ENCODE measurements around the gene TMEM50B. TPM values are rescaled to one million over a fixed set of nuclear protein-coding genes. Genes with fewer than 3 reads are reported as not detected.
"Not testable (repeated sequence)": the region's sequence is repeated elsewhere in the genome, so short reads cannot be mapped to it uniquely, and the experiment has no call there.

The TMEM50B gene
- polyA plus RNA-seq, 3 donors = 49.6 to 77.0 (median 52.5) TPM

- DNase-seq (ENCODE audit: extremely low read depth in 1 of 11, low read depth in 9 of 11, low spot score in 4 of 11) = not testable (repeated sequence)
Measured at GRCh38 chr21:33412439-33412831, 67.3 kb downstream of the TMEM50B start.

- no peak for DNase-seq (ENCODE audit: extremely low read depth in 1 of 11, low read depth in 9 of 11, low spot score in 4 of 11)
Measured at GRCh38 chr21:33411949-33412430, 67.8 kb downstream of the TMEM50B start.

GRCh38 chr21:33406493-33406892, 73.3 kb downstream of the TMEM50B start:
- DNase-seq (ENCODE audit: extremely low read depth in 1 of 11, low read depth in 9 of 11, low spot score in 4 of 11) = no peak

GRCh38 chr21:33403786-33404585, 75.8 kb downstream of the TMEM50B start:
- DNase-seq (ENCODE audit: extremely low read depth in 1 of 11, low read depth in 9 of 11, low spot score in 4 of 11) = peak in 2 of 11 donors; percentile 42 to 49

- DNase-seq (ENCODE audit: extremely low read depth in 1 of 11, low read depth in 9 of 11, low spot score in 4 of 11) = no peak
Measured at GRCh38 chr21:33403128-33403785, 76.5 kb downstream of the TMEM50B start, which contains the start of gene IFNGR2. IFNGR2 (plus strand) TSS chr21:33403413; CDS start chr21:33403544, 131 bp downstream.

GRCh38 chr21:33402001-33402979, 77.5 kb downstream of the TMEM50B start:
- DNase-seq (ENCODE audit: extremely low read depth in 1 of 11, low read depth in 9 of 11, low spot score in 4 of 11) = peak in 4 of 11 donors; percentile 42 to 60 (median 46)

GRCh38 chr21:33401630-33401992, 78.2 kb downstream of the TMEM50B start:
- no peak for DNase-seq (ENCODE audit: extremely low read depth in 1 of 11, low read depth in 9 of 11, low spot score in 4 of 11)

Other genes with a start within 250 kb of the TMEM50B start
- gene IL10RB, start 213.6 kb downstream of the TMEM50B start, polyA plus RNA-seq (ENCODE audit: insufficient read length in 3 of 3) = 10 to 100 TPM; 25.7 to 29.3 (median 25.8) TPM
- gene IFNAR1, start 155.0 kb downstream of the TMEM50B start, polyA plus RNA-seq (ENCODE audit: insufficient read length in 3 of 3) = 10 to 100 TPM; 35.2 to 40.6 (median 36.2) TPM
- gene IFNGR2, start 76.6 kb downstream of the TMEM50B start, polyA plus RNA-seq (ENCODE audit: insufficient read length in 3 of 3) = 10 to 100 TPM; 75.0 to 88.7 (median 77.1) TPM
- gene DNAJC28, start 11.7 kb upstream of the TMEM50B start, polyA plus RNA-seq (ENCODE audit: insufficient read length in 3 of 3) = 1 to 10 TPM; 4.9 to 6.3 (median 5.1) TPM
- 10 to 100 TPM; 70.7 to 83.8 (median 77.1) TPM for gene GART, start 62.1 kb upstream of the TMEM50B start, polyA plus RNA-seq (ENCODE audit: insufficient read length in 3 of 3)
- gene SON, start 63.1 kb upstream of the TMEM50B start, polyA plus RNA-seq (ENCODE audit: insufficient read length in 3 of 3) = 100 to 1,000 TPM; 322 to 376 (median 360) TPM
- 10 to 100 TPM; 33.9 to 38.4 (median 36.8) TPM for gene DONSON, start 108.7 kb upstream of the TMEM50B start, polyA plus RNA-seq (ENCODE audit: insufficient read length in 3 of 3)
- 10 to 100 TPM; 59.2 to 74.0 (median 71.2) TPM for gene CRYZL1, start 161.8 kb upstream of the TMEM50B start, polyA plus RNA-seq (ENCODE audit: insufficient read length in 3 of 3)
- gene ITSN1, start 162.5 kb upstream of the TMEM50B start, polyA plus RNA-seq (ENCODE audit: insufficient read length in 3 of 3) = 10 to 100 TPM; 42.9 to 52.1 (median 47.9) TPM